GM10266 (cell line): ENCODE results near the gene DLK1.

Experiments used
- DNase-seq: peaks from one replicate; pipeline ENCODE4 v3.0.0; 2012; ENCODE audit errors: extremely low spot score
- TF ChIP-seq, protein P1 (sequence below): IDR thresholded peaks from 2 replicates; pipeline ENCODE4 v1.5.1; 2012; ENCODE audit warnings: mild to moderate bottlenecking, low read depth; ENCODE audit not compliant: control insufficient read depth, insufficient read depth; ENCODE audit errors: missing control alignments

DLK1 gene

DNA sequence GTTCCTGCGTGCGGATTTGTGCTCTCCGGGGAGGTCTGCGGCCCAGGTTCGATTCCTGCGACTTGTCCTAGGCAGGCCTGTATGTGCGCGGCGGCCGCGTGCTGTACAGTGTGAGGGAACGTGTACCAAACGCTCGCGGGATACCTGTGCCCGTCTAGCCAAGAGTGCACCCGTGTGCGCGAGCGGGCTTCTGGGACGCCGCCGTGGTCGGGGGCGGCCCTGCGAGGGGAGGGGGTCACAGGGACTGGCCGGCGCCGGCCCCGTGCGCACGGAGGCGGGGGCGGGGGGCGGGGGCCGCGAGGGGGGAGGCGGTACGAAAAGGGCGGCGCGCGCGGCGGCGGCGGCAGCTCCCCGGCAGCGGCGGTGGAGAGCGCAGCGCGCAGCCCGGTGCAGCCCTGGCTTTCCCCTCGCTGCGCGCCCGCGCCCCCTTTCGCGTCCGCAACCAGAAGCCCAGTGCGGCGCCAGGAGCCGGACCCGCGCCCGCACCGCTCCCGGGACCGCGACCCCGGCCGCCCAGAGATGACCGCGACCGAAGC lies at the start of gene DLK1:
TSS of gene DLK1 (plus strand) at position 343 of the 536 bp plus-strand sequence. CDS start at position 520, 177 bp downstream.
- TF ChIP-seq, protein P1, sequence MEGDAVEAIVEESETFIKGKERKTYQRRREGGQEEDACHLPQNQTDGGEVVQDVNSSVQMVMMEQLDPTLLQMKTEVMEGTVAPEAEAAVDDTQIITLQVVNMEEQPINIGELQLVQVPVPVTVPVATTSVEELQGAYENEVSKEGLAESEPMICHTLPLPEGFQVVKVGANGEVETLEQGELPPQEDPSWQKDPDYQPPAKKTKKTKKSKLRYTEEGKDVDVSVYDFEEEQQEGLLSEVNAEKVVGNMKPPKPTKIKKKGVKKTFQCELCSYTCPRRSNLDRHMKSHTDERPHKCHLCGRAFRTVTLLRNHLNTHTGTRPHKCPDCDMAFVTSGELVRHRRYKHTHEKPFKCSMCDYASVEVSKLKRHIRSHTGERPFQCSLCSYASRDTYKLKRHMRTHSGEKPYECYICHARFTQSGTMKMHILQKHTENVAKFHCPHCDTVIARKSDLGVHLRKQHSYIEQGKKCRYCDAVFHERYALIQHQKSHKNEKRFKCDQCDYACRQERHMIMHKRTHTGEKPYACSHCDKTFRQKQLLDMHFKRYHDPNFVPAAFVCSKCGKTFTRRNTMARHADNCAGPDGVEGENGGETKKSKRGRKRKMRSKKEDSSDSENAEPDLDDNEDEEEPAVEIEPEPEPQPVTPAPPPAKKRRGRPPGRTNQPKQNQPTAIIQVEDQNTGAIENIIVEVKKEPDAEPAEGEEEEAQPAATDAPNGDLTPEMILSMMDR: no peak
- no peak for DNase-seq

DNA sequence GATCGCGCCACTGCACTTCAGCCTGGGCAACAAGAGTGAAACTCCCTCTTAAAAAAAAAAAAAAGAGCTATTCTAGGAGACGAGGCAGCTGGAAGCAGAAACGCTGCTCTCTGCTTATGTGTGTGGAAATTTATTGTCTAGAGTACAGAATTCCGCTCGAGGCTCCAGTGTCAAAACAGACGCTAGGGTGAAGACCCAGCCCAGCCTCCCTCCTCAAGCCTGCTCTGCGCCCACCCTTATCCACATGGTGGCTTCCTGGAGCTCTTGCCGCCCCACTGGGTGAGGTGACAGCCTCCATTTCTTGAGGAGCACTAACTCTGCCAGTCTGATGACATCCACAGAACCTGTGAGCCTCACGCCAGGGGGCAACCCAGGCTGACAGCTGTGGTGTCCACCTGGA lies 49.5 kb upstream of the DLK1 start:
- no peak for DNase-seq
- TF ChIP-seq, protein P1: no peak

DNA sequence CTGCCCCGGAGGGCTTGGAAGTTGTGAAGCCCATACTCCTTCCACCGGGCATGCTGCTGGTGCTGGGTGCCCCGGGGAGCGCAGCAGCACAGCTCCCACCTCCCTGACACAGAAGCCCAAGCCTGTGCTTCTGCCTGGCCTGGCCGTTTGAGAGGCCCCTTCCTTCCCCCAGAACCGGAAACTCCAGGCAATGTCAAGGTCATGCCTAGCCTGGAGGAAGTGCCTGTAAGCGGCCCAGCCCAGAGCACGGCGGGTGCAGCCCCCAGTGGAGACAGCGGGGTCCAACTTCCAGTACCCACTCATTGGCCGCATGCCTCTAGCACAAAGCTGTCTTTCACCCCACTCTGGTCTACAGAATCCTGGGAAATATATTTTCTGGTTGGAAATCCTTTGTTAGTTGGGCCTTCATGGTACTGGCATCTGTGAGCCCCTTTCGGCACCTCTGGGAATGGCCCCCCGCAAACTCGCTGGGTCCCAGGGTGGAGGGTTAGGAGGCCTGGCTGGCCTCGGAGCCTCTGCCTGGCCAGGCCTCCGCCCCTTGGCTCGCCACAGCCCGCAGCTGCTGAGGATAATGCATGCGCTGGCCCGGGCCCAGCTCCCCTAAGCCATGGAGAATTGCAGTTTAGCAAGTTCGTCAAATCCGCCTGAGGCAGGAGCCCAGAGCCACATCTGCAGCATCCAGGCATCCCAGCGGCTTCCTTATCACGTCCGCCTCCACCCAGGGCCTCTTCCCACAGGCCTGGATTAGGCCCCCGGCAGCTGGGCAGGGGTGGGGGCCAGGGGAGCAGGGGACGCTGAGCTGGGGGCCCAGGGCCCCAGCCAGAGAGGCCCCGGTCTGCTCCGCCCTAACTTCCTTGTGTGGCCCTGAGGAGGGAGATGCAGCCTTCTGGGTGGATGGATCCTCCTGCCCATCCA lies 48.9 kb upstream of the DLK1 start:
- TF ChIP-seq, protein P1: no peak
- no peak for DNase-seq

DNA sequence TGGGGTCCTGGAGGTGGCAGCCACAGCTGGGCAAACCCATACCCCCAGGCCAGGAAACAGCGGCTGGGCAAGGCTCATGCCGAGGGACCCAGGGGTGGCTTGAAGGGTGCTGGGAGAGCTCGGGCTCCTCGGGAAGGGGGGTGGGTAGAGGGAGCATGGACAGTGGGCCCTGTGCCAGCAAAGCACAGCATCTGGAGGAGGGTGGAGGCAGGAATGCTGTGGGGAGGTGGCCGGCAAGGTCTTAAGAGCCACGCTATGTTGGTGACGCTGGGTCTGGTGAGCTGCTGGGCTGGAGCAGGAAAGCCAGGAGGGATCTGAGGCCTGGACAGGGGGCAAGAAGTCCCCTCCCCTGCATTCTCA lies 48.2 kb upstream of the DLK1 start:
- DNase-seq: no peak
- TF ChIP-seq, protein P1: no peak

DNA sequence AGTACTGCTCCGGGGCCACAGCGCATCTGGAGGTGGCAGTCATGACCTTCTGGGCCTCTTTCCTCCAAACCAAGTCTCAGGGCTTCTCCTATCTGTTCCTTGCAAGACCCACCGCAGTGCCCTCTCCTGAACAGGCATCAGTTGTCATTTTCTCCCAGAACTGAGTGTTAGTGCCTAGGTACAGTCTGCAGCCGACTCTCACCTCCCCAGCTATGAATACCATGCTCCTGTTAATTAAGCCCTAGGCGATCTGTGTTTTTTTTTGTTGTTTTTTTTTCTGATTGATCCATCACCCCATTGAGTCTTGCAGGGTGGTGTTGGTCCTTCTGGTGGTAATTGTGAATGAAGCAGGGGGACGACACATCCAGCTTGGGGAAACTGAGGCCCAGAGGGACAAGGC lies 47.5 kb upstream of the DLK1 start:
- DNase-seq: no peak
- TF ChIP-seq, protein P1: no peak

DNA sequence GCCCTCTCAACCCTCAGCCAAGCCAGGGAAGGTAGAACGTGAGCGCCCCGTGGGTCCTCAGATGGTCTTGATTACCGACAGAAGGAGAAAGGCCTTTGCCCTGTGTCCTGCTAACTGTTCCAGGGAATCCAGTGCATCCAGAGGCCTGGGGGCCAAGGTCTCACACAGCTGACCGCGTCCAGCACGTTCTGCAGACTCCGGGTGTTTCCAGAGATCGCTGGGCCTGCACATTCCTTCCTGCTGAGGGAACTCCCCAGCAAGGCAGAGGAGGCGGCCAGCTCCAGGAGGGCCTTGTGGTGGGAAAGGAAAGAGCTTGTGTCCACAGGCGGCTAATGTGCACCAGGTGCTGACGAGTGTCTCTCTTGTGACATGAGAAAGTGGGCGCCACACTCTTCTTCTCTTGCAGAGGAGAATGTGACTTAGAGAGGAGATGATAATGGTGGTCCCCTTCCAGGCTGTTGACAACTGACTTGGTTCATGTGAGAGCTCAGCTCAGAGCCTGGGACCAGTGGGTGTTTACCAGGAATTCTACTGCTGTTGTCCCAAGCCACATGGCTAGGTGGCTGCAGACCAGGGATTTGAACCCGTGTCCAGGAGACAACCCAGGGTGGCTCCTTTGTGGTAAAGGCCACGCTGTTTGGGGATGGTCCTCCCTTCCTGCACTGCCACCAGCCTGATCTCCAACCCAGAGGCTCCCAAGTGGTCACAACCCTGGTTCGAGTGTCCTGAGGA lies 46.8 kb upstream of the DLK1 start:
- TF ChIP-seq, protein P1: no peak
- no peak for DNase-seq
